Subcutaneous adipose tissue (tissue), 4 donors: Measurements from ENCODE around the gene CRYBG3. TPM values are rescaled to one million over a fixed set of nuclear protein-coding genes. Genes with fewer than 3 reads are reported as not detected.

Experiments
- CTCF ChIP-seq: fragments of 450-650 bp; IDR thresholded peaks from one replicate; pipeline ENCODE4 v1.5.1; 2016; ENCODE audit warnings: low read depth, mild to moderate bottlenecking, control low read depth, antibody characterized with exemption, moderate library complexity
- total RNA-seq, 4 donors: library from RNA; depleted of rRNA; stranded (reverse); fragments of >200 nt; gene quantifications; one replicate each; pipeline ENCODE4 v1.1.0, GENCODE V29; 2016

CRYBG3 gene
- total RNA-seq, 4 donors from 2014 or later = 42.3 to 52.0 (median 47.7) TPM

- TF ChIP-seq CTCF = no peak
Observed at GRCh38 chr3:97935842-97936241, 114.0 kb downstream of the CRYBG3 start.

GRCh38 chr3:97937205-97937604 is 115.4 kb downstream of the CRYBG3 start:
- no peak for TF ChIP-seq CTCF

GRCh38 chr3:97938444-97938843 is 116.6 kb downstream of the CRYBG3 start:
- TF ChIP-seq CTCF = no peak

GRCh38 chr3:97939401-97939800 is 117.6 kb downstream of the CRYBG3 start:
- no peak for TF ChIP-seq CTCF

- no peak for TF ChIP-seq CTCF
Observed at GRCh38 chr3:97940034-97940433, 118.2 kb downstream of the CRYBG3 start.

- TF ChIP-seq CTCF = no peak
Observed at GRCh38 chr3:97942801-97943546, 121.2 kb downstream of the CRYBG3 start.

GRCh38 chr3:97948351-97949109 is 126.7 kb downstream of the CRYBG3 start:
- TF ChIP-seq CTCF = no peak
